Hepatocyte (in vitro differentiated cells): ENCODE data around the gene PIK3C2A. TPM values are rescaled to one million over a fixed set of nuclear protein-coding genes. Genes with fewer than 3 reads are reported as not detected.

Source experiments
- DNase-seq: peaks from one replicate; pipeline ENCODE4 v3.0.0-alpha.2; 2016; ENCODE audit warnings: low spot score
- H2AFZ ChIP-seq: fragments of 200-600 bp; sonication (generic); 2 replicates; pipeline ENCODE4 v1.6.0; 2016; ENCODE audit warnings: antibody characterized with exemption, mild to moderate bottlenecking
- H3K27ac ChIP-seq: fragments of 200-600 bp; sonication (generic); 2 replicates; pipeline ENCODE4 v1.5.1; 2016; ENCODE audit warnings: mild to moderate bottlenecking
- H3K27me3 ChIP-seq: fragments of 200-600 bp; sonication (generic); 2 replicates; pipeline ENCODE4 v1.6.1; 2016
- H3K36me3 ChIP-seq: fragments of 200-600 bp; sonication (generic); replicated peaks from 2 replicates; pipeline ENCODE4 v1.5.1; 2016; ENCODE audit warnings: low read depth; ENCODE audit not compliant: insufficient read depth
- H3K4me1 ChIP-seq: fragments of 200-600 bp; sonication (generic); 2 replicates; pipeline ENCODE4 v1.5.1; 2016; ENCODE audit warnings: mild to moderate bottlenecking, moderate library complexity; ENCODE audit not compliant: insufficient read depth
- H3K4me2 ChIP-seq: fragments of 200-600 bp; sonication (generic); 2 replicates; pipeline ENCODE4 v1.6.0; 2016
- H3K4me3 ChIP-seq: fragments of 200-600 bp; sonication (generic); 2 replicates; pipeline ENCODE4 v1.5.1; 2016; ENCODE audit warnings: mild to moderate bottlenecking
- H3K79me2 ChIP-seq: fragments of 200-600 bp; sonication (generic); 2 replicates; pipeline ENCODE4 v1.6.0; 2017; ENCODE audit warnings: mild to moderate bottlenecking
- H3K9me2 ChIP-seq: fragments of 200-600 bp; sonication (generic); replicated peaks from 2 replicates; pipeline ENCODE4 v1.6.0; 2017; ENCODE audit warnings: mild to moderate bottlenecking; ENCODE audit not compliant: insufficient read depth
- H3K9me3 ChIP-seq: fragments of 200-600 bp; sonication (generic); 2 replicates; pipeline ENCODE4 v1.5.1; 2016; ENCODE audit warnings: low read depth, mild to moderate bottlenecking
- H4K20me1 ChIP-seq: fragments of 200-600 bp; sonication (generic); 2 replicates; pipeline ENCODE4 v1.6.0; 2016; ENCODE audit warnings: mild to moderate bottlenecking; ENCODE audit not compliant: insufficient read depth, poor library complexity, severe bottlenecking
- EZH2 ChIP-seq: fragments of 200-600 bp; sonication (generic); IDR thresholded peaks from 2 replicates; pipeline ENCODE4 v1.6.1; 2016; ENCODE audit warnings: antibody characterized with exemption, mild to moderate bottlenecking, borderline replicate concordance
- EZH2phosphoT487 ChIP-seq: fragments of 200-600 bp; sonication (generic); IDR thresholded peaks from one replicate; pipeline ENCODE4 v1.6.1; 2018; ENCODE audit warnings: antibody characterized with exemption, mild to moderate bottlenecking, low read depth, moderate library complexity; ENCODE audit not compliant: unreplicated experiment, severe bottlenecking
- WGBS: methylation state at CpG from one replicate; pipeline ENCODE4 v1.1.6; 2016; ENCODE audit warnings: low lambda C conversion rate; ENCODE audit errors: missing lambda C conversion rate; 5-methylcytosine and 5-hydroxymethylcytosine counted together
- polyA plus RNA-seq: library from polyadenylated mRNA; unstranded; fragments of >200 nt; fragmentation: Nextera tagmentation; extraction: Ambion mirVana; gene quantifications from 2 replicates; pipeline ENCODE4 v1.2.1, GENCODE V29; 2016
- total RNA-seq: library from RNA; depleted of rRNA; stranded (reverse); fragments of >200 nt; gene quantifications from 2 replicates; pipeline ENCODE4 v1.2.3, GENCODE V29; 2014
- TF ChIP-seq, protein P1 (sequence below): fragments of 200-600 bp; sonication (generic); IDR thresholded peaks from 2 replicates; pipeline ENCODE4 v1.5.1; 2016; ENCODE audit warnings: antibody characterized with exemption, mild to moderate bottlenecking; ENCODE audit not compliant: poor library complexity

PIK3C2A gene
- total and polyA plus RNA-seq, 2 experiments from 2014 or later, result 20.1 to 96.1 TPM

DNA sequence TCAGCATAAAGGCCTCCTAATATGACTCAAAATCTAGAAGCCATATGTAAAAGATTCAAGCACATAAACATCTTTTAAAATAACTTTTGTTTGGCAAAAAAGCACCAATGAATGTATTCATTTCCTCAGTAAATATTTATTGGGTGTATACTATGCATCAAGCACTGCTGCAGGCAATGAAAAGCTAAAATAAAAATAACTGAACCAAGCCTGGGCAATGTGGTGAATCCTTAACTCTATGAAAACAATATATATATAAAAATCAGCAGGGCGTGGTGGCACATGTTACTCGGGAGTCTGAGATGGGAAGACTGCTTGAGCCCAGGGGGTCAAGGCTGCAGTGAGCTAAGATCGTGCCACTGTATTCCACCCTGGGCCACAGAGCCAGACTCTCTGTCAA, 27.8 kb downstream of the PIK3C2A start:
- no peaks in the 10 kb centered on the region for H3K4me1 ChIP-seq
- H3K4me2 ChIP-seq, result no peak overlapping the region
- no peaks in the 10 kb centered on the region for H3K9me3 ChIP-seq
- no peak overlapping the region for H3K27ac ChIP-seq
- no peak for TF ChIP-seq EZH2
- no peak for TF ChIP-seq EZH2phosphoT487
- TF ChIP-seq, protein P1, sequence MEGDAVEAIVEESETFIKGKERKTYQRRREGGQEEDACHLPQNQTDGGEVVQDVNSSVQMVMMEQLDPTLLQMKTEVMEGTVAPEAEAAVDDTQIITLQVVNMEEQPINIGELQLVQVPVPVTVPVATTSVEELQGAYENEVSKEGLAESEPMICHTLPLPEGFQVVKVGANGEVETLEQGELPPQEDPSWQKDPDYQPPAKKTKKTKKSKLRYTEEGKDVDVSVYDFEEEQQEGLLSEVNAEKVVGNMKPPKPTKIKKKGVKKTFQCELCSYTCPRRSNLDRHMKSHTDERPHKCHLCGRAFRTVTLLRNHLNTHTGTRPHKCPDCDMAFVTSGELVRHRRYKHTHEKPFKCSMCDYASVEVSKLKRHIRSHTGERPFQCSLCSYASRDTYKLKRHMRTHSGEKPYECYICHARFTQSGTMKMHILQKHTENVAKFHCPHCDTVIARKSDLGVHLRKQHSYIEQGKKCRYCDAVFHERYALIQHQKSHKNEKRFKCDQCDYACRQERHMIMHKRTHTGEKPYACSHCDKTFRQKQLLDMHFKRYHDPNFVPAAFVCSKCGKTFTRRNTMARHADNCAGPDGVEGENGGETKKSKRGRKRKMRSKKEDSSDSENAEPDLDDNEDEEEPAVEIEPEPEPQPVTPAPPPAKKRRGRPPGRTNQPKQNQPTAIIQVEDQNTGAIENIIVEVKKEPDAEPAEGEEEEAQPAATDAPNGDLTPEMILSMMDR, result no peak
- no peak overlapping the region for H2AFZ ChIP-seq
- no peaks in the 10 kb centered on the region for H3K27me3 ChIP-seq
- H3K36me3 ChIP-seq, result no peaks in the 10 kb centered on the region
- DNase-seq, result no peak
- H4K20me1 ChIP-seq, result peaks cover 74% of the 10 kb centered on the region
- no peaks in the 10 kb centered on the region for H3K9me2 ChIP-seq
- no peak overlapping the region for H3K4me3 ChIP-seq
- WGBS, result 77% methylated on average over 3 of the region's 3 CpGs
- peaks cover 93% of the 10 kb centered on the region for H3K79me2 ChIP-seq

DNA sequence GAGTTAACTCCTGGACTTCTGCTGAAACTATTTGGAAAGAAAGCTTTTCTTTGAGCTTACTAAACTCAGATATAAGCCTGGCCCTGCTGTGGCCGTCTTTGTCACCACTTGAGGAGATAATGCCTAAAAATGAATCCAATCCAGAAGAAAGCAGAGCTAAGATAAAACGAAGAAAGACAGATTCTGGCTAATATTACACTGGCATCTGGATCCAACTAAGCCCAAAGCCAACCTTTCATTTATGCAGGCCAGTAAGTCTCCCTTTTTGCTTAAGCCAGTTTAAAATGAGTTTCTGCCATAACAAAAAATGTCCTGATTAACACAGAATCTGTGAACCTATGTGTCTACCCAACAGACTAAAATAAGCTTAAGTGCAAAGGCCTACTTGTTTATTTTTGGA, 34.5 kb downstream of the PIK3C2A start:
- Histone ChIP-seq H2AFZ (no peak overlapping the region), H3K36me3 (no peaks in the 10 kb centered on the region), H3K79me2 (peaks cover 94% of the 10 kb centered on the region), H3K27ac (no peak overlapping the region), H3K4me1 (no peaks in the 10 kb centered on the region), H3K27me3 (no peaks in the 10 kb centered on the region), H3K4me3 (no peak overlapping the region), H3K9me3 (no peaks in the 10 kb centered on the region), H4K20me1 (peaks cover 45% of the 10 kb centered on the region), H3K4me2 (no peak overlapping the region), H3K9me2 (no peaks in the 10 kb centered on the region)
- no peak for DNase-seq
- TF ChIP-seq, protein P1, result no peak
- no peak for TF ChIP-seq EZH2
- TF ChIP-seq EZH2phosphoT487, result no peak
- 64% methylated on average over 2 of the region's 2 CpGs for WGBS

DNA sequence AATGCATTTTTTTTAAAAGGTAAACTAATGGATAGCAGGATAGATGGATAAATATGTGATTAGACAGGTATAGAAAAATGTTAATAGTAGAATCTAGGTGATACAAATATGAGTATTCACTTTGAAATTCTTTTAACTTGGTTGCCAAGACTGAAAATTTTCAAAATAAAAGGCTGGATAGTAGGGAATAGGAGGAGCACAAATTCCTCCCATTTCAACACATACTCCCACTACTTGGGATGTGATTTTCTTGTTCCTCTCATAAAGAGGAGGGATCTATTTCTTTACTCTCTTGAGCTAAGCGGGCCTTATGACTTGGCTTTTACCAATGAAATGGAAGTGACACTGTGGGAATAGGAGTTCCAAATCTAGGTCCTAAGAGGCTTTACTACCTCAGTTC, 35.9 kb downstream of the PIK3C2A start:
- Histone ChIP-seq H3K27ac (no peak overlapping the region), H4K20me1 (peaks cover 43% of the 10 kb centered on the region), H3K36me3 (no peaks in the 10 kb centered on the region), H2AFZ (no peak overlapping the region), H3K9me2 (no peaks in the 10 kb centered on the region), H3K4me2 (no peak overlapping the region), H3K79me2 (peaks cover 95% of the 10 kb centered on the region), H3K27me3 (no peaks in the 10 kb centered on the region), H3K9me3 (no peaks in the 10 kb centered on the region), H3K4me1 (no peaks in the 10 kb centered on the region), H3K4me3 (no peak overlapping the region)
- DNase-seq, result no peak
- WGBS, result 100% methylated on average over 1 of the region's 1 CpG
- TF ChIP-seq EZH2phosphoT487, result no peak
- TF ChIP-seq, protein P1, result no peak
- no peak for TF ChIP-seq EZH2

DNA sequence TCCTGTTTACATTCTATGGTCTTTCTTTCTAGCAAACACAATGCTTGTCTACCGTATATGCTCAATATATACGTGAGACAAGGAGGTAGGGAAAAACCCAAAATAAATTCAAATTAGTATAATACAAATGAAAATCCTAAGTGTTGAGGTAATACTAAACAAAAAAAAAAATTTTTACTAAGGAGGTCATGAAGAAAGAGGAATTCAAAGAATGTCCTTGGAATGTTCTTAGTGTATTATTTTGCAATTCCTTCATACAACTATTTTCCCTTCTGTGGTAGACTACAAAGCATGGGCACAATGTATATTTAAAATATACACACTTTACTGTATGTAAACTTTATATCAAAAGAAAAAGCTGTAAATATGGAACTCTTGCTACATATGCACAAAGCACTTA, 36.4 kb downstream of the PIK3C2A start:
- H3K4me2 ChIP-seq, result no peak overlapping the region
- no peak overlapping the region for H3K27ac ChIP-seq
- no peak overlapping the region for H3K4me3 ChIP-seq
- no peaks in the 10 kb centered on the region for H3K27me3 ChIP-seq
- TF ChIP-seq EZH2phosphoT487 (no peak), EZH2 (no peak)
- TF ChIP-seq, protein P1, result no peak
- no peaks in the 10 kb centered on the region for H3K9me2 ChIP-seq
- DNase-seq, result no peak
- no peaks in the 10 kb centered on the region for H3K4me1 ChIP-seq
- H4K20me1 ChIP-seq, result peaks cover 45% of the 10 kb centered on the region
- no peak overlapping the region for H2AFZ ChIP-seq
- H3K79me2 ChIP-seq, result peaks cover 95% of the 10 kb centered on the region
- no peaks in the 10 kb centered on the region for H3K36me3 ChIP-seq
- no peaks in the 10 kb centered on the region for H3K9me3 ChIP-seq
- 73% methylated on average over 2 of the region's 2 CpGs for WGBS
